Hepatocyte (in vitro differentiated cells): Measurements from ENCODE around the gene HID1.

ENCODE experiments used
- EZH2 ChIP-seq: fragments of 200-600 bp; sonication (generic); IDR thresholded peaks from 2 replicates; pipeline ENCODE4 v1.6.1; 2016; ENCODE audit warnings: antibody characterized with exemption, mild to moderate bottlenecking, borderline replicate concordance
- TF ChIP-seq, protein P1 (sequence below): fragments of 200-600 bp; sonication (generic); IDR thresholded peaks from 2 replicates; pipeline ENCODE4 v1.5.1; 2016; ENCODE audit warnings: antibody characterized with exemption, mild to moderate bottlenecking; ENCODE audit not compliant: poor library complexity

DNA sequence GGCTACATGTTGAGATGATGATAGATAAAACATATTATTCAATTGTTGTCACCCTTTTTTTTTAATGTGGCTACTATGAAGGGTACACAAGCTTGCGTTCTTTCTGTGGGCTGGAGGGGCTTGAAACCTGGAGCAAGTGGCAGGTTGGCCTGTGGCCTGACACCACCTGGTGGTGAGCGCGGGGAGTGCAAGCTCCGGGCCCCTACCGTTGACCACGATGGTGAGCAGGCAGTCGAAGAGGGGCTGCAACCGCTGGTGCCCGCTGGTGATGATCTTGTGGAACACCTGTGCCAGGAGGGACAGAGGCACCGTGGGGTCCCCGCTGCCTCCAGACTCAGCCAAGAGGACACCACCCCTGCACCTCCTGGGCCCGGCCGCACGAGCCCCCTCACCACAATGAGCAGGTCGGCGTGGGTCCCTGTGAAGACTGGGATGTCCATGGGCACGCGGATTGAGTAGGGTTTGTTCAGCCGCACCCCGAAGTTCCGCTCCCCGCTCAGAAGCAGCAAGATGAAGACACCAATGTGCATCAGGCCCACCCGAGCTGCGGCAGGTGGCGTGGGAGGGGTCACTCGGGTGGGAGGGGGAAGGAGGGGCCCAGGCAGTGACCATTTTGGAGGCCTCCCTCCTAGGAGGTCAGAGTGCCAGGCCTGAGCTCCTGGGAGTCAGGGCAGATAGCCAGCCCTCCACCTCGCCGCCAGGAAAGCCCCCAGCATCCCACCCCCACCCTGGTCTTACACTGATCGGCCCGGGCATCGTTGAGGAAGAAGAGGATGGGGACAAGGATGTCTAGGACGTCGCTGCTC, 14.4 kb downstream of the HID1 start:
- TF ChIP-seq, protein P1, sequence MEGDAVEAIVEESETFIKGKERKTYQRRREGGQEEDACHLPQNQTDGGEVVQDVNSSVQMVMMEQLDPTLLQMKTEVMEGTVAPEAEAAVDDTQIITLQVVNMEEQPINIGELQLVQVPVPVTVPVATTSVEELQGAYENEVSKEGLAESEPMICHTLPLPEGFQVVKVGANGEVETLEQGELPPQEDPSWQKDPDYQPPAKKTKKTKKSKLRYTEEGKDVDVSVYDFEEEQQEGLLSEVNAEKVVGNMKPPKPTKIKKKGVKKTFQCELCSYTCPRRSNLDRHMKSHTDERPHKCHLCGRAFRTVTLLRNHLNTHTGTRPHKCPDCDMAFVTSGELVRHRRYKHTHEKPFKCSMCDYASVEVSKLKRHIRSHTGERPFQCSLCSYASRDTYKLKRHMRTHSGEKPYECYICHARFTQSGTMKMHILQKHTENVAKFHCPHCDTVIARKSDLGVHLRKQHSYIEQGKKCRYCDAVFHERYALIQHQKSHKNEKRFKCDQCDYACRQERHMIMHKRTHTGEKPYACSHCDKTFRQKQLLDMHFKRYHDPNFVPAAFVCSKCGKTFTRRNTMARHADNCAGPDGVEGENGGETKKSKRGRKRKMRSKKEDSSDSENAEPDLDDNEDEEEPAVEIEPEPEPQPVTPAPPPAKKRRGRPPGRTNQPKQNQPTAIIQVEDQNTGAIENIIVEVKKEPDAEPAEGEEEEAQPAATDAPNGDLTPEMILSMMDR, result peak; percentile 77
- no peak for TF ChIP-seq EZH2
